Stimulated activated CD4-positive, alpha-beta T cell treated with anti-CD3 and anti-CD28 coated beads, Interleukin-12 subunit alpha, Interleukin-12 subunit beta, amount 100 ng/mL, for 48 hours (primary cell): ENCODE data around the gene ZNF3.

ENCODE experiments used
- DNase-seq, 3 donors: peaks; one replicate each; pipeline ENCODE4 v3.0.0-alpha.2; 2020; ENCODE audit warnings: low read depth in 2 of 3, low spot score in 1 of 3

The ZNF3 gene

GRCh38 chr7:100088621-100089457 is 7.3 kb upstream of the ZNF3 start, which contains the start of gene COPS6:
Gene COPS6, plus strand, starts transcription at chr7:100088969. Its CDS starts 22 bp downstream, at chr7:100088991.
- peak; percentile 70 to 85 (median 83) for DNase-seq

DNA sequence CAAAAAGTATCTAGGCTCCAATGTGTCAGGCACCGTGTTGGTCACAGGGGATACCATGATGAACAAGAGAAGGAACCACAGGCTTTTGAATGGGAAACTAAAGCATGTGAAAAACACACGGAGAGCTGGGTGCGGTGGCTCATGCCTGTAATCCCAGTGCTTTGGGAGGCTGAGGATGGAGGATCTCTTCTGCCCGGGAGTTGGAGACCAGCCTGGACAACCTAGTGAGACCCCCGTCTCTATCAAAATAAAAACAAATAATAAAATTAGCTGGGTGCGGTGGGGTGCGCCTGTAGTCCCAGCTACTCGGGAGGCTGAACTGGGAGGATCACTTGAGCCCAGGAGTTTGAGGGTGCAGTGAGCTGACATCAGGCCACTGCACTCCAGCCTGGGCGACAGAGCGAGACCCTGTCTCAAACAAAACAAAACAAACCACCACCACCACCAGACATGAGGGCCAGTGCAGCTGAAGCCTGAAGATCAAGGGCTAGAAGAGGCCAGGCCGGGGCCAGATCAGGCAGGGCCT is 6.6 kb upstream of the ZNF3 start:
- DNase-seq, result no peak

DNA sequence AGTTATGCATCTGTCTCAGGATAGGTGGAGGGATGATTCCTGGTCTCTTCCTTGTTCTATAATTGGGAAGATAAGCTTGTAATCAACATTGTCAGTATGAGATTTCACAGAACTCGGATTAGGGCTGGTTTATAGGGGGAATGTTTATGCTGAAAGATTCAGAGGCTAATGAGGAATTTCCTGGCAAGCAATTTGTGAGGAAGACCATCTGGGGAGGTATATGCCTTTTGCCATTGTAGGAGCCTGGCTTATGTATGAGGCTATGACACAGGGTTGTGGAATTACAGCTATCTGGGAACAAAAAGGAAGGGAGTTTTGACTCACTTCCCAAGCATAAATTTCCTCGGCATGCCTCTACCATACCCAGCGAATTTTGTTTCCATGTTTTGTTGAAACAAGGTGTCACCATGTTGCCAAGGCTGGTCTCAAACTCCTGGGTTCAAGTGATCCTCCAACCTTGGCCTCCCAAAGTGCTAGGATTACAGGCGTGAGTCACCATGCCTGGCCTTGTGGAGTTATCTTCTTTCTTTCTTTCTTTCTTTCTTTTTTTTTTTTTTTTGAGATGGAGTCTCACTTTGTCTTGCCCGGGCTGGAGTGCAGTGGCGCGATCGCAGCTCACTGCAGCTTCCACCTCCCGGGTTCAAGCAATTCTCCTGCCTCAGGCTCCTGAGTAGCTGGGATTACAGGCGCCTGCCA is 5.7 kb upstream of the ZNF3 start:
- DNase-seq, result no peak

- DNase-seq, result no peak
These were observed 4.0 kb upstream of the ZNF3 start for GRCh38 chr7:100085515-100085914.

DNA sequence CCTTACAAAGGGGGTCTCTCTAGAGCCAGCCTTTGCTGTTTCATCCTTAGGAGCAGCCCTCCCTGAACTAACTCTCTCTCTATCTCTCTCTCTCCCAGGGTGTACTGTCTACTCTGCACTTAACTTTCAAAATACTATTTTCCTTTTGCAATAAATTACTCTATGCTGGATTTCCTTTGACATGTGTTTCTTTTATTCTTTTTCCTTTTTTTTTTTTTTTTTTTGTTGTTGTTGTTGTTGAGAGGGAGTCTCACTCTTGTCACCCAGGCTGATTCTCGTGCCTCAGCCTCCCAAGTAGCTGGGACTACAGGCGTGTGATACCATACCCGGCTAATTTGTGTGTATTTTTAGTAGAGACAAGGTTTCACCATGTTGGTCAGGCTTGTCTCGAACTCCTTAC is 1.5 kb upstream of the ZNF3 start:
- DNase-seq, result no peak

DNA sequence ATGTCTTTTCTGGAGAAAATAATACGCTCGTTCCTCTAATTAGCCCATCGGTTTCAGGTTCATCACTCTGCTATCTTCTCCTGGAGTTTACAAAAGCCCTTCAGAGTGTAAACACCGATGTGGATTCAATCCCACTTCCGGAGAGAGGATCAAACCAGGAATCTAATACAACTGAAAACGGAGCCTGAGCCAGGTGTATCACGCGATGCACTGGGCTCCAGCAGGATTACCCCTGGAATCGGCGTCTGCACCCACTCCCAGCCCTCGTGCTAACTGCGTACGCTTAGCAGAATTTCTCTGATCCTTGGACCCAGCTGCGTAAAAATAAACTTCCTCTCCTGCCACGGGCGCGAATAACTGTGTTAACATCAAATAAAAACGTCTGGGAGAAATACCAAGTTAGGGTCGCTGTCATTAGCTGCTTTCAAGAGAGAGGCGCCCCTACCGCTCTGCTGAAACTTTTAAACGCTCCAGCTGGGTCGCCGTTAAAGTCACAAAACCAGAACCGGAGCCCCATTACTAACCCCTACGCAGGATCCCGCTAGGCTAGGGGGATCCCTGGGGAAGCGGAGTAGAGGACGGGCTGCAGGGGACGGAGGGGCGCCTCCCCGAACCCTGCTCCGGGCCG is 502 bp downstream of the ZNF3 start:
- no peak for DNase-seq

- no peak for DNase-seq
These were observed 2.4 kb downstream of the ZNF3 start for GRCh38 chr7:100079024-100079560.

GRCh38 chr7:100077205-100077604 is 4.3 kb downstream of the ZNF3 start:
- no peak for DNase-seq

DNA sequence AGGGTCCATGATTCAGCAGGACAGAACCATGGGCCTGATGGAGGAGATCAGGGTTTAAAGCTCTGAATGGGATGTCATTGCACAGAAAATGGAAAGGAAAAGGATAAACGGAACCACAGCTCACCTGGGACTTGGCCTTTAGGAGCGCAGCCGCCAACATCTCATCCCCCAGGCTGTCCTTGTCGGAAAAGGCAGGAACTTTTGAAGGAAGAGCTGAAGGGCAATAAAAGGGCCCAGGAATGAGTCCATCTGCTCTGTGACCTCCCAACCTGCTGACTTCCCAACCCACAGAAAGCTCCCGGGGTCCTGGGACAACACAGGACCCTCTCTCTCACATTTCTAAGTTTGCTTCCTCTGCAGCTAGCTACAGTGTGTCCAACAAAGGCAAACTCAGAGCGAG is 6.1 kb downstream of the ZNF3 start:
- DNase-seq, result no peak

DNA sequence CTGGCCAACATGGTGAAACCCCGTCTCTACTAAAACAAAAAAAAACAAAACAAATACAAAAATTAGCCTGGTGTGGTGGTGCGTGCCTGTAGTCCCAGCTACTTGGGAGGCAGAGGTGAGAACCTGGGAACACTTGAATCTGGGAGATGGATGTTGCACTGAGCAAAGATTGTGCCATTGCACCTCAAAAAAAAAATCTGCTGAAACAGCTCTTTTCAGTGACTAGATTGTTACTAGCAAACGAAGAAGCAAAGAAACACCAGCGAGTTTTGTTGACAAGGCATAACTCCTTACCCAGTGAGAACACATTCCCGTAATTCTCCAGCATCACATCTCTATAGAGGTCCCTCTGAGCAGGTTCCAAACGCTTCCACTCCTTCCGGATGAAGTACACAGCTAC is 6.7 kb downstream of the ZNF3 start:
- no peak for DNase-seq

GRCh38 chr7:100072462-100072861 is 9.1 kb downstream of the ZNF3 start:
- DNase-seq, result no peak

DNA sequence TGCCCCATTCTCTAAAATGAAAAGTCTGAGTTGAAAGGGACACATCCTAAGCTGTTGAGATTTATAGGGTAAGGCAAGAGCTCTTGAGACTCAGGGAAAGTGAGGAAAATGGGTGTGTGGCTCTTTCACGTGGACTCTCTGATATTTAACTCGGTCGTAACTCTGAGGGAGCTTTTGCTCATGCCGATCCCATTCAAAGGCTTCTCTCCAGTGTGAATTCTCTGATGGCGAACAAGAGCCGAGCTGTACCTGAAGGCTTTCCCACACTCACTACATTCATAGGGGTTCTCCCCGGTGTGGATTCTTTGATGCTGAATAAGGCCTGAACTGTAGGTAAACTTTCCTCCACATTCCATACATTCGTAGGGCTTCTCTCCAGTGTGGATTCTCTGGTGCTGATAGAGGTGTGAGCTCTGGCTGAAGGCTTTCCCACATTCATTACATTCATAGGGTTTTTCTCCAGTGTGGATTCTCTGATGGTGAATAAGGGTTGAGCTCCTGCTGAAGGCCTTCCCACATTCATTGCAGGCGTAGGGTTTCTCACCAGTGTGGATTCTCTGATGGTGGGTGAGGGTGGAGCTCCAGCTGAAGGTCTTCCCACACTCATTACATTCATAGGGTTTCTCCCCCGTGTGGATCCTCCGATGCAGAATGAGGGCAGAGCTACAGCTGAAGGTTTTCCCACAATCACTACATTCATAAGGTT is 10.4 kb downstream of the ZNF3 start:
- DNase-seq, result no peak

- DNase-seq, result no peak
These were observed 11.5 kb downstream of the ZNF3 start for GRCh38 chr7:100069991-100070390.

GRCh38 chr7:100066953-100067352 is 14.6 kb downstream of the ZNF3 start:
- no peak for DNase-seq

DNA sequence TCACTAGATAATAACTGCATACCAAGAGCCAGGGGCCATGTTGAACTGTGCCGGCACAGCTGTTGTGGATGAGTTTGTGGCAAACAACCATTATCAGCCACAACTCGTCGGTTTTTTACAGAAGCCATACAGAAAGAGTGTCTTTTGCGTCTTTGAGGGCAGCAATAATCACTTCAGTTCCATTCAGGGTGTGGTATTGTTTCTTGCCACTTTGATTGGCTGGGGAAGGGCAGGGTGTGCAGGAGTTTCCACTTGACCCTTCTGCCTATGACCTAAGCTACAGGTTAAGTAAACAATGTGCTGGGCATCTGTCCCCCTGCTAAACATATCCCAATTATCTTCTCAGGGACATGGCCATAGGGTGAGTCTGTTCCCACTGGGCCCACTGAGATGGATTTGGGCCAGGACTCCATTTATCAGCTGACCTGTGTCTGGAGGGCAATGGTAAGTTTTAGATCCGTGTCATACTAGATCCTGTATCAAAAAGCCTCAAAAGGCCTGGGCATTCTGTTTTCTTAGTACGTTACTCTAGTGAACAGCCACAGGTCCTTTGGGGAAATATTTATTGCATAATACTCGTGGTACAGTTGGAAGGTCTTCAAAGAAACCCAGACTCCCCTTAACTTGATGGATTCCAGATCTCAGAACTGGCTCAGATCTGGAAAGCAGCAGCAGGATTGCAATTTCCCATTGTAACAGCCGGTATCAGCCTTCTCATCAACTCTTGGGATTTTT is 15.9 kb downstream of the ZNF3 start:
- DNase-seq, result no peak

DNA sequence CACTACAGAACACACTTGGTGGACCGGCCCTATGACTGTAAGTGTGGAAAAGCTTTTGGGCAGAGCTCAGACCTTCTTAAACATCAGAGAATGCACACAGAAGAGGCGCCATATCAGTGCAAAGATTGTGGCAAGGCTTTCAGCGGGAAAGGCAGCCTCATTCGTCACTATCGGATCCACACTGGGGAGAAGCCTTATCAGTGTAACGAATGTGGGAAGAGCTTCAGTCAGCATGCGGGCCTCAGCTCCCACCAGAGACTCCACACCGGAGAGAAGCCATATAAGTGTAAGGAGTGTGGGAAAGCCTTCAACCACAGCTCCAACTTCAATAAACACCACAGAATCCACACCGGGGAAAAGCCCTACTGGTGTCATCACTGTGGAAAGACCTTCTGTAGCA is 17.4 kb downstream of the ZNF3 start:
- no peak for DNase-seq

GRCh38 chr7:100063376-100063775 is 18.1 kb downstream of the ZNF3 start:
- no peak for DNase-seq

DNA sequence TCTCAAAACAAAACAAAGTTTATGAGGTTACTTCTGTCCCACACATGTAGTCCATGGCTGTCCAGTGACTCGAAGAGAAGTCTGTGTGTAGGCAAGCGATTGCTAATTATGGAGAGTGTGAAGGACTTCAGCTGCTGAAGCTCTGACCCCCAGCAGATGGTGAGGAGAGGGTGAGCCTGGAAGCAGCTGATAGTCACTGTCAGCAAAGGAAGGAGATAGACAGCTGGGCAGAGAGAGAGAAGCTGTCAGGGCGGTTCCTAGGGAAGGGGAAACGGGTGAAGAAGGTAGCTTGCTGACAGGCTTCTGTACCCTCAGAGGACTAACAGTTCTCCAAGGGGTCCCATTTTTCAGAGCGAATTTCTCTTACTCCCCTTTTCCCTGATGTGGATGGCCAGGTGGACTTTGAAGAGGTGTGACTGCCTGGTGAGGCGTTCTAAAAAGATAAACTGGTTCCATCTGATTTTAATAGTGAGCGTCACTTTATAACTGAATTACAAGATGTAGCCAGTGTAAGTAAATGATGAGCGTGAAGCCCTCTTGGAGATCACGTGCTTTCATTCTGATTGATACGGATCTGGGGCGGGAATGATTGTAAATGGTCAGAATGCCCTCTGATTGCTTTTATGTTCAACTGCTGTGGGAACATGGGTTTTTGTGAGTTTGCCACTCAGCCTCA is 19.9 kb downstream of the ZNF3 start:
- DNase-seq, result no peak

DNA sequence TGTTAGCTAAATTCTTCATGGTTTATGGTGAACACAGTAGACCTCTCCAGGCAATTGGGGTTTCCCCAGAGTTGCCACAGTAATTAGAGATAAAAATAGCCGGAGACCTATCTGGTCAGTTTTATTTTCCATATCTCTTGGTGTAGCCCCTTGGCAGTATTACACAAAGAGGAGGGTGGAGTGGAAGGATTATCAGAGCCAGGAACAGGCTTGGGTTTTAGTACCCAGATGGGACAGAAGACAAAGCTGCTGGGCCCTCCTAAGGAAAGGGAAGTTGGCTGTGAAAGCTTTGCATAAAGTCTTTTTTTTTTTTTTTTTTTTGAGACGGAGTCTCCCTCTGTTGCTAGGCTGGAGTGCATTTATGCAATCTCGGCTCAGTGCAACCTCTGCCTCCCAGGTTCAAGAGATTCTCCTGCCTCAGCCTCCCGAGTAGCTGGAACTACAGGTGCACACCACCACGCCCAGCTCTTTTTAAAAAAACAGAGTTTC is 22.2 kb downstream of the ZNF3 start:
- DNase-seq, result no peak

- DNase-seq, result no peak
These were observed 24.5 kb downstream of the ZNF3 start for GRCh38 chr7:100057006-100057405.
